Activated CD4-positive, alpha-beta T cell treated with anti-CD3 and anti-CD28 coated beads, Interleukin-2, amount 50 U/mL, for 48 hours (primary cell): ENCODE data around the gene MRPL33.

Experiments
- DNase-seq, 2 experiments: peaks; one replicate each; pipeline ENCODE4 v3.0.0-alpha.2; 2020

The MRPL33 gene

GRCh38 chr2:27810455-27810854 is 38.9 kb downstream of the MRPL33 start:
- DNase-seq: no peak

DNA sequence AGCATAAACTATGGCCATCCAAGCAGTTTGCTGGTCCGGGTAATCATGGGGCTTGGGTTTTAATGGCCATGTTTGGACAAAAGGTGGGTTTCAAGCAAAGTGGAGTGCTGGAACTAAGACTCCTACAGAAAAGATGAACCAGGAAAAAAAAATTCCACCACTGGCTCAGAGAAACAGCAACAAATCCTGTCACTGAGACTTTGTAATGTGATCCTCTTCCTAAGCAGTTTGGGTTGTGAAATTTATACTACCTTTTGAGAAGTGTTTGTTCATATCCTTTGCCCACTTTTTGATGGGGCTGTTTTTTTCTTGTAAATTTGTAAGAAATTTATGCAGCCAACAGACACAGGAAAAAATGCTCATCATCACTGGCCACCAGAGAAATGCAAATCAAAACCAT is 40.2 kb downstream of the MRPL33 start:
- DNase-seq: no peak

- DNase-seq: no peak
Measured at GRCh38 chr2:27814758-27815157, 43.2 kb downstream of the MRPL33 start.

- no peak for DNase-seq
Measured at GRCh38 chr2:27815860-27816438, 44.4 kb downstream of the MRPL33 start.

- no peak for DNase-seq
Measured at GRCh38 chr2:27822049-27822448, 50.5 kb downstream of the MRPL33 start.

DNA sequence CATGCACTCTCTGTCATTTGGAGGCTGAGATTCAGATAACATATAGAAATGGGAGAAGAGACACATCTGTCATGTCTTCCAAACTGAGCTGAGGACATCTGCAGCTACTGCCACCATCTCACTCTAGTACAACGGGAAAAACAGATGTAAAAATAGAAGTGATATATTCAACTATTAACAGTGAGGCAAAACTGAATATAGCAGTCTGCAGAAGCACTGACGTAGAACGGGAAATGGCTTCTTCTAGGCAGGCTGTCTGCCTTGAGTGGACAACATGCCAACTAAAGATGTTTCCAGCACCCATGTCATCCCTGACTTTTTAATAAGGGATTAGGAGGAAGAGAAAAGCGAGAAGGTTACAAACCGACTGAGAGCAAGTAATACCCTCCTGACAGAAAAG is 51.6 kb downstream of the MRPL33 start:
- DNase-seq: no peak

GRCh38 chr2:27823569-27823968 is 52.0 kb downstream of the MRPL33 start:
- no peak for DNase-seq

- no peak for DNase-seq
Measured at GRCh38 chr2:27824401-27824800, 52.9 kb downstream of the MRPL33 start.

DNA sequence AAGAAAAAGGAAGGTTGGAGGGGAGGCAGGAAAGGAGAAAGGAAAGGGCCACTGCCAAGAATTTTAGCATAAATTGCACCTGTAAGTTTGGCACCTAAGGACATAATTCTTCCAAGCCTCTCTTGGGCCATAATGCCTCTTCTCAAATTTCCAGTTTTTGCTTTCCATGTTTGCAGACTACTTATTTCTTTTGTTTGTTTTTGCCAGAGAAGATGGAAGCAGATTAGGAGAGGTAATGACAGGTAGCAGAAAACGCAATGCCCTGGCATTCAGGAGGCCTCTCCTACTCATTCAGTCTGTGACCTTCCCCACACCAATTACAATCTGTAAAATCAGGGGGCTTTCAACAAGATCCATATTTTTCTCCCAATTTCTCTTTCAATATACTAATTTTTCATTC is 56.8 kb downstream of the MRPL33 start:
- DNase-seq: no peak
